ENCODE measurements around the gene CAP1.

- no peak for TF ChIP-seq JUN (IDR thresholded peaks at IDR 0.05)
- no peak for TF ChIP-seq KDM1A (IDR thresholded peaks at IDR 0.05; ENCODE audit: low read depth)
- TF ChIP-seq CTCF (IDR thresholded peaks at IDR 0.05) = no peak
- TF ChIP-seq RAD21 (conservative IDR thresholded peaks at IDR 0.05 in 1 of 2, IDR thresholded peaks at IDR 0.05 in 1 of 2) = no peak
- TF ChIP-seq SREBF2 (IDR thresholded peaks at IDR 0.05) = no peak
- no peak for TF ChIP-seq ELK1 (IDR thresholded peaks at IDR 0.05; ENCODE audit: low read depth, low read length)
- no peak for TF ChIP-seq MAX (IDR thresholded peaks at IDR 0.05)
- no peak for TF ChIP-seq MAFK (IDR thresholded peaks at IDR 0.05; ENCODE audit: partially characterized antibody)
- TF ChIP-seq POLR2A (IDR thresholded peaks at IDR 0.05; ENCODE audit: low read length) = no peak
- TF ChIP-seq EP300 (IDR thresholded peaks at IDR 0.05) = no peak
- no peak for TF ChIP-seq MYC (IDR thresholded peaks at IDR 0.05; ENCODE audit: borderline replicate concordance, low read length)
- TF ChIP-seq PHF8 (IDR thresholded peaks at IDR 0.05; ENCODE audit: borderline replicate concordance, low read depth) = no peak
These were observed 18.2 kb downstream of the CAP1 start for GRCh38 chr1:40058453-40059337.
